HG03045 (cell line): ENCODE results near the gene ST3GAL5.
"Not testable (repeated sequence)": the region's sequence is repeated elsewhere in the genome, so short reads cannot be mapped to it uniquely, and the experiment has no call there.

Experiments
- ATAC-seq: cut with Tn5 transposase; IDR thresholded peaks from one replicate; pipeline ENCODE4 v1.9.1; 2021; ENCODE audit warnings: mild to moderate bottlenecking, moderate library complexity; ENCODE audit not compliant: unreplicated experiment

The ST3GAL5 gene

GRCh38 chr2:85888684-85889626 is at the start of gene ST3GAL5:
ST3GAL5 (minus strand) TSS chr2:85888990; CDS start chr2:85888905, 85 bp downstream.
- peak; percentile 87 for ATAC-seq

GRCh38 chr2:85938456-85938855 is 49.7 kb upstream of the ST3GAL5 start:
- no peak for ATAC-seq

- ATAC-seq = no peak
These were observed 48.3 kb upstream of the ST3GAL5 start for GRCh38 chr2:85937069-85937439.

GRCh38 chr2:85936421-85937068 is 47.8 kb upstream of the ST3GAL5 start:
- ATAC-seq = no peak

GRCh38 chr2:85935746-85936208 is 47.0 kb upstream of the ST3GAL5 start:
- ATAC-seq = no peak

GRCh38 chr2:85935170-85935745 is 46.5 kb upstream of the ST3GAL5 start:
- ATAC-seq = no peak

DNA sequence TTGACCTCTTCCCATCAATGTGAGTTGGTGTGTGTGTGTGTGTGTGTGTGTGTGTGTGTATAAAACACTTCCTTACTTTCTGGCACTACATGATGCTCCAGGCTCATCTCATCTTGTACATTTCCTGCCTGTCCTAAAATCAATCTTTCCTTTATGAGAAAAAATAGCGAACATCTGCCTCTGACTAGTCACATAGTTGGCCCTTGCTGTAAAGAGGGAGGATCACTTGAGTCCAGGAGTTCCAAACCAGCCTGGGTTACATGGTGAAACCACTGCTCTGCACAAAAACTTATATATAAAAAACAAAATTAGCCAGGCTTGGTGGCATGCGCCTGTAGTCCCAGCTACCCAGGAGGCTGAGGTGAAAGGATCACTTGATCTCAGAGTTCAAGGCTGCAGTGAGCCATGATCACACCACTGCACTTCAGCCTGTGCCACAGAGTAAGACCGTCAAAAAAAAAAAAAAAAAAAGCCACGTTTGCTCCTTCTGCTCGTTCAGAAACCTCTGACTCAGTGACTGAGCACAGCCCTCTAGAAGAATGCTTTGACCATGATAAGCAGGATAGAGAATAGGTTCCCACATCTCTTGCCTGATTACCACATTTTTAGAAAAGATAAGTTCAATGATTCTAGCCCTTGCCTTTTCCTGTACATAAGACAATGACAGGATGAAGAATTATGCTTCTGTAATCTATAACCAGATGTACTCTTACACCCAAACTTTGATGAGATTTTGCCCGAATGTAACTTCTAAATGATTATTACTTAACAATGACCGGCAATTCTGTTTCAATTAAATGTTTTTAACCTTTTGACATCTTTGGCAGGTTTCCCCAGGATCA is 45.2 kb upstream of the ST3GAL5 start:
- ATAC-seq = no peak

- ATAC-seq = not testable (repeated sequence)
These were observed 42.4 kb upstream of the ST3GAL5 start for GRCh38 chr2:85931151-85931550.

DNA sequence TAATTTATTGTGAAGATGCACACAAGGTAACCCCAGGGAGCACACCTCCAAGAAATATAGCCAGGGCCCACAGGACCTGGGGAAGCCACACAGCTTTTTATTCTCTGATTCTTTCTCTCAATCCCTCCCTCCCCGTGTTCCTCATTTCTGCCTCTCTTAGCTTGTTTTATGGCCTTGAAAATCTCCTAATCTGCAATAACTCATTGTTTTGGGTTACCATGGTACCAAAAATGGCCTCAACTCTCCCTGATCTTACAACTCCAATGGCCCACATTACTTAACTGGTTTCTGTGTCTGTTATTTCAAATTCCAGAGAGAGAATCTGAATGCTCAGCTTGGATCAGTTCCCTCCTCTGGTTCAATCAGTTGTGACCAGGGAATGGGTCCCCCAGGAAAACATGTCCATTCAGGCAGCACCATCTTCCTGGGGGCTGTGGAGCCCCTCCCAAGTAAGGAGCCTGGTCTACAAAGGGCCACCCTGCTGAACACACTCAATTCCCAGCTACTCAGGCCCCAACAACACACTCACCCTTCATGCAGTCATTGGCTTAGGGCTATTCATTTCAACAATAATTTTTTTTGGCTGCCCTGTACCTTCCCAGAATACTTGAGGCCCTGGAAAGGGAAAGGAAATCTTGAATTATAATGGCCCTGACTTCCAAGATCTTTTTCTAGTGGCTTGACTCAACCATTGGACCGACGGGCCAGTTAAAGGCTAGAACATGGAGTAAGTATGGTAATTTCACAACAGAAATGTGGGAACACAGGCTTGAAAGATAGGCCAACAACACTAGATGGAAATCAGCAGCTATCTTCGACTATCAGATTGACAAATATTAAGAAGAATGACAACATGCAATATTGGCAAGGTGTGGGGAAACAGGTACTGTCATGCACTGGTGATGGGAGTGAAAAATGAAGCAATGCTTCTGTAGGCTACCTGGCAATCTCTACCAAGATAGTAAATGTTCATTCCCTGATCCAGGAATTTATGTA is 41.6 kb upstream of the ST3GAL5 start:
- no peak for ATAC-seq

GRCh38 chr2:85929096-85930050 is 40.6 kb upstream of the ST3GAL5 start:
- no peak for ATAC-seq

GRCh38 chr2:85926931-85927661 is 38.3 kb upstream of the ST3GAL5 start:
- ATAC-seq = no peak

DNA sequence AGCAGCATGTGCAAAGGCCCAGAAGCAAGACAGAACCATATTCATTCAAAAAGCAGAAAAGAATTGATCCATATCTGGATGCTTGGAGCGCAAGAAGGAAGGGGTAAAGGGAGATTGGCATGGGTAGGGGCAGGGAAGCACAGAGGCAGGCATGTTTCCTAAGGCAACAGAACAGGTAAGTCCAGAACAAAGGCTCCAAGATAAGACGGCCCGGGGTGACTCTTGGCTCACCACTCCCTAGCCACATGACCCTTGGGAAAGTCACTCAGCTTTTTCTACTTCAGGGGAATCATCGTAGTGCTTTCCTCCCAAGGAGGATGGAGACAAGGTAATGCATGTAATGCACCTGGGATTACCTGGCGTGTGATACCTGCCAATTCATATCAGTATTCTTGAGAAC is 37.7 kb upstream of the ST3GAL5 start:
- no peak for ATAC-seq

GRCh38 chr2:85925216-85925671 is 36.5 kb upstream of the ST3GAL5 start:
- no peak for ATAC-seq

DNA sequence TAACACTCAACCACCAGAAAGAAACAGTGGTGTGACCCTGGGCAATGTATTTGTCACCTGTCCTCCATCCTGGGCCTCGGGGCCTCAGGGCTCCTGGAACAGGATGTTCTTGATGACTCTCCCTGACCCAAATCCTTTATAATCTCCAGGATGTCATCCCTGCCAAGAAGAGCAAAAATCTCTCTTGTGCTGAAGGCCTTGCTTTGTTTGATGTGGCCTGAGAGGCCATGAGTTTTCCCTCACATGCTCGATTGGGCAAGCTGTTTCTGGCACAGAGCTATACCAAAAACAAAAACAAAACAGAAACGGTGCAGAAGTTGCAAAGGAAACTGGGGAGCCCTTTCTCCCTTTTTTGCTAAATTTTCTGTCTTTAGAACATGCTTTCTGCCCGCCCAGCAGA is 35.7 kb upstream of the ST3GAL5 start:
- no peak for ATAC-seq

GRCh38 chr2:85922199-85922598 is 33.4 kb upstream of the ST3GAL5 start:
- ATAC-seq = no peak

DNA sequence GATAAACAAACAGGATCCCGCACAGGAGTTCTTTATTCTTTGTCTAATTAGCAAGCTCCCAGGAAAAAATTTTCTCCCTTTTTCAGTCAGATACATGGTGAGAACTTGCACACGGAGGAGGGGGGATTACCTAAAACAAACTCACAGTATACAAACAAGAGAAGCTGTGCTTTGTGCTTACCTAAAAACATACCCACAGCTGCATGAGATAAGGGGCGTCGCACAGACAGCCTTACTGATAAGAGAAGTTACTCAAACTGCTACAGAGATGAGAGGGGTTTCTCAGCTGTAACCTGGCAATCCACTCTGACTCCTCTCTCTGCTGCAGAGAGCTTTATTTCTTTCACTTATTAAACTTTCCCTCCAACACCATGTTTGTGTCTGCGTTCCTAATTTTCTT is 32.9 kb upstream of the ST3GAL5 start:
- no peak for ATAC-seq

- no peak for ATAC-seq
These were observed 32.2 kb upstream of the ST3GAL5 start for GRCh38 chr2:85920810-85921545.
